WTC11 (cell line): ENCODE results near the gene PHF13. TPM values are rescaled to one million over a fixed set of nuclear protein-coding genes. Genes with fewer than 3 reads are reported as not detected.

Source experiments
- ATAC-seq: fragments of 200-7000 bp; cut with Tn5 transposase; 2 replicates; pipeline ENCODE4 v1.10.0; 2021; ENCODE audit warnings: mild to moderate bottlenecking, moderate library complexity
- CTCF ChIA-PET: fragments of 300-600 bp; sonication (Branson Sonifier 250); formaldehyde crosslinking; loops from one replicate; lab custom pipeline; 2021; ENCODE audit warnings: antibody characterized with exemption; lab: Charles Lee
- POLR2A ChIA-PET: fragments of 350-600 bp; sonication (Branson Sonifier 250); formaldehyde crosslinking; loops from one replicate; lab custom pipeline; 2021; ENCODE audit warnings: antibody characterized with exemption; lab: Charles Lee
- DNase-seq: peaks from one replicate; pipeline ENCODE4 v3.0.0; 2021; ENCODE audit warnings: low spot score
- H3K27ac Mint-ChIP-seq: 2 replicates; pipeline ENCODE4 v1.8.0; 2021; ENCODE audit warnings: mixed read lengths
- H3K27me3 Mint-ChIP-seq: 2 replicates; pipeline ENCODE4 v1.8.0; 2021; ENCODE audit warnings: low read depth, mild to moderate bottlenecking, moderate library complexity, mixed read lengths
- H3K36me3 Mint-ChIP-seq: 2 replicates; pipeline ENCODE4 v1.8.0; 2021; ENCODE audit warnings: mixed read lengths
- H3K4me1 Mint-ChIP-seq: 2 replicates; pipeline ENCODE4 v1.8.0; 2022; ENCODE audit warnings: mixed read lengths
- H3K4me3 Mint-ChIP-seq: 2 replicates; pipeline ENCODE4 v1.8.0; 2021; ENCODE audit warnings: mild to moderate bottlenecking, moderate library complexity, mixed read lengths
- H3K9me3 Mint-ChIP-seq: 2 replicates; pipeline ENCODE4 v1.8.0; 2021; ENCODE audit warnings: mixed read lengths
- AFF4 ChIP-seq: sonication (generic); formaldehyde crosslinking; IDR thresholded peaks from 2 replicates; pipeline ENCODE4 v1.8.1; 2023; ENCODE audit warnings: mild to moderate bottlenecking, missing genetic modification reagents, borderline replicate concordance
- E2F1 ChIP-seq: sonication (generic); formaldehyde crosslinking; IDR thresholded peaks from 2 replicates; pipeline ENCODE4 v1.8.0; 2022; ENCODE audit warnings: mild to moderate bottlenecking, missing genetic modification reagents
- ESRRA ChIP-seq: sonication (generic); formaldehyde crosslinking; IDR thresholded peaks from 2 replicates; pipeline ENCODE4 v1.8.1; 2022; ENCODE audit warnings: mild to moderate bottlenecking, missing genetic modification reagents, borderline replicate concordance
- MYBL2 ChIP-seq: sonication (generic); formaldehyde crosslinking; IDR thresholded peaks from 2 replicates; pipeline ENCODE4 v1.8.1; 2023; ENCODE audit warnings: mild to moderate bottlenecking, moderate library complexity, missing genetic modification reagents
- NFATC4 ChIP-seq: fragments of 250-450 bp; sonication (Bioruptor Pico); IDR thresholded peaks from 2 replicates; pipeline ENCODE4 v1.9.0; 2021; ENCODE audit warnings: mild to moderate bottlenecking
- NR1H2 ChIP-seq: sonication (generic); formaldehyde crosslinking; IDR thresholded peaks from 2 replicates; pipeline ENCODE4 v1.9.0; 2021; ENCODE audit warnings: mild to moderate bottlenecking, moderate library complexity, missing genetic modification reagents
- NR3C1 ChIP-seq: sonication (generic); formaldehyde crosslinking; conservative IDR thresholded peaks from 2 replicates; pipeline ENCODE4 v1.8.1; 2023; ENCODE audit warnings: low read depth, mild to moderate bottlenecking, missing genetic modification reagents
- PRDM15 ChIP-seq: sonication (generic); formaldehyde crosslinking; IDR thresholded peaks from 2 replicates; pipeline ENCODE4 v1.8.0; 2022; ENCODE audit warnings: missing genetic modification reagents
- RELA ChIP-seq: sonication (generic); formaldehyde crosslinking; IDR thresholded peaks from 2 replicates; pipeline ENCODE4 v1.8.1; 2022; ENCODE audit warnings: missing genetic modification reagents, mild to moderate bottlenecking, borderline replicate concordance
- ZMAT4 ChIP-seq: fragments of 250-450 bp; sonication (Bioruptor Pico); IDR thresholded peaks from 2 replicates; pipeline ENCODE4 v1.9.0; 2021; ENCODE audit warnings: mild to moderate bottlenecking
- ZNF423 ChIP-seq: fragments of 250-450 bp; sonication (Bioruptor Pico); IDR thresholded peaks from 2 replicates; pipeline ENCODE4 v2.1.2; 2022; ENCODE audit warnings: mild to moderate bottlenecking, moderate library complexity
- ZNF425 ChIP-seq: fragments of 250-450 bp; sonication (Bioruptor Pico); conservative IDR thresholded peaks from 2 replicates; pipeline ENCODE4 v1.9.0; 2021; ENCODE audit warnings: mild to moderate bottlenecking
- total RNA-seq: library from RNA; stranded (reverse); gene quantifications from 3 replicates; pipeline ENCODE4 v1.2.3, GENCODE V29; 2021

PHF13 gene
- total RNA-seq, 1 experiment from 2014 or later = 39.6 TPM

GRCh38 chr1:6614929-6615785, 1.6 kb downstream of the PHF13 start (continued):
- TF ChIP-seq PRDM15 (CRISPR knock-in tag) = no peak
- no peak for TF ChIP-seq NFATC4 (CRISPR knock-in tag)
- TF ChIP-seq E2F1 (CRISPR knock-in tag) = no peak
- TF ChIP-seq ZNF423 (CRISPR knock-in tag) = no peak
- TF ChIP-seq ZNF425 (CRISPR knock-in tag) = no peak
- no peak for TF ChIP-seq AFF4
- TF ChIP-seq RELA = no peak
- TF ChIP-seq, all 79 proteins: peak for 0

GRCh38 chr1:6619045-6619444, 5.5 kb downstream of the PHF13 start:
- no peak for DNase-seq
- no peaks in the 10 kb centered on the region for H3K27me3 Mint-ChIP-seq
- POLR2A ChIA-PET = no interaction called here
- TF ChIP-seq NR1H2 (CRISPR knock-in tag) (no peak), NR3C1 (no peak), ZMAT4 (CRISPR knock-in tag) (no peak), MYBL2 (CRISPR knock-in tag) (no peak), ESRRA (CRISPR knock-in tag) (no peak)
- TF ChIP-seq, all 79 proteins: peak for 0
- no peak overlapping the region for H3K4me3 Mint-ChIP-seq
- ATAC-seq = no peak
- CTCF ChIA-PET = no interaction called here
- H3K4me1 Mint-ChIP-seq = peaks cover 10% of the 10 kb centered on the region
- peaks cover 54% of the 10 kb centered on the region for H3K36me3 Mint-ChIP-seq
- no peaks in the 10 kb centered on the region for H3K9me3 Mint-ChIP-seq
- H3K27ac Mint-ChIP-seq = no peak overlapping the region; the same call in 1 of the 2 replicates
